ENCODE measurements around the gene TXNDC2.

DNA sequence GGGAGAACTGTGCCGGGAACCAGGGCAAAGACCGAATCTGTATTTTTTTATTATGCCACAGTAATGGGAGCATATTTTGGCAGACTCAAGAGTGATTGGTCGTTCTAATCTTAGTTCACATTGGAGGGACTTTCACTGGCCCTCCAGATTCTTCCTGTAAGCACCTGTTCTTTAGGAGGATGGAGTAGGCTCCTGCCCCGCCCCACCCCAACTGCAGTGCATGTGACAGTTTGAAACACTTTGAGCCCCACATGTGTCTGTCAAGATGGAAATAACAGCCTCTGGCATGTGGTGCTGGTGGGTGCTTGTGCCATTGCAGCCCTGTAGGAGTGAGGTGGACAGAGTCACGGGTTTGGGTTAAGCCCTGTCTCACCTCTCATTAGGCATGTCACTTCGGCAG, 43.3 kb upstream of the TXNDC2 start:
- TF ChIP-seq, protein P1, sequence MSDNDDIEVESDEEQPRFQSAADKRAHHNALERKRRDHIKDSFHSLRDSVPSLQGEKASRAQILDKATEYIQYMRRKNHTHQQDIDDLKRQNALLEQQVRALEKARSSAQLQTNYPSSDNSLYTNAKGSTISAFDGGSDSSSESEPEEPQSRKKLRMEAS (IDR thresholded peaks at IDR 0.05) = no peak
- TF ChIP-seq, protein P2, sequence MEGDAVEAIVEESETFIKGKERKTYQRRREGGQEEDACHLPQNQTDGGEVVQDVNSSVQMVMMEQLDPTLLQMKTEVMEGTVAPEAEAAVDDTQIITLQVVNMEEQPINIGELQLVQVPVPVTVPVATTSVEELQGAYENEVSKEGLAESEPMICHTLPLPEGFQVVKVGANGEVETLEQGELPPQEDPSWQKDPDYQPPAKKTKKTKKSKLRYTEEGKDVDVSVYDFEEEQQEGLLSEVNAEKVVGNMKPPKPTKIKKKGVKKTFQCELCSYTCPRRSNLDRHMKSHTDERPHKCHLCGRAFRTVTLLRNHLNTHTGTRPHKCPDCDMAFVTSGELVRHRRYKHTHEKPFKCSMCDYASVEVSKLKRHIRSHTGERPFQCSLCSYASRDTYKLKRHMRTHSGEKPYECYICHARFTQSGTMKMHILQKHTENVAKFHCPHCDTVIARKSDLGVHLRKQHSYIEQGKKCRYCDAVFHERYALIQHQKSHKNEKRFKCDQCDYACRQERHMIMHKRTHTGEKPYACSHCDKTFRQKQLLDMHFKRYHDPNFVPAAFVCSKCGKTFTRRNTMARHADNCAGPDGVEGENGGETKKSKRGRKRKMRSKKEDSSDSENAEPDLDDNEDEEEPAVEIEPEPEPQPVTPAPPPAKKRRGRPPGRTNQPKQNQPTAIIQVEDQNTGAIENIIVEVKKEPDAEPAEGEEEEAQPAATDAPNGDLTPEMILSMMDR (IDR thresholded peaks at IDR 0.05 in 2 of 3, conservative IDR thresholded peaks at IDR 0.05 in 1 of 3; ENCODE audit: borderline replicate concordance in 1 of 3, insufficient read depth in 1 of 3, low read depth in 2 of 3, low read length in 2 of 3) = no peak
- TF ChIP-seq RAD21 (IDR thresholded peaks at IDR 0.05; ENCODE audit: low read depth) = no peak
- TF ChIP-seq, protein P3, sequence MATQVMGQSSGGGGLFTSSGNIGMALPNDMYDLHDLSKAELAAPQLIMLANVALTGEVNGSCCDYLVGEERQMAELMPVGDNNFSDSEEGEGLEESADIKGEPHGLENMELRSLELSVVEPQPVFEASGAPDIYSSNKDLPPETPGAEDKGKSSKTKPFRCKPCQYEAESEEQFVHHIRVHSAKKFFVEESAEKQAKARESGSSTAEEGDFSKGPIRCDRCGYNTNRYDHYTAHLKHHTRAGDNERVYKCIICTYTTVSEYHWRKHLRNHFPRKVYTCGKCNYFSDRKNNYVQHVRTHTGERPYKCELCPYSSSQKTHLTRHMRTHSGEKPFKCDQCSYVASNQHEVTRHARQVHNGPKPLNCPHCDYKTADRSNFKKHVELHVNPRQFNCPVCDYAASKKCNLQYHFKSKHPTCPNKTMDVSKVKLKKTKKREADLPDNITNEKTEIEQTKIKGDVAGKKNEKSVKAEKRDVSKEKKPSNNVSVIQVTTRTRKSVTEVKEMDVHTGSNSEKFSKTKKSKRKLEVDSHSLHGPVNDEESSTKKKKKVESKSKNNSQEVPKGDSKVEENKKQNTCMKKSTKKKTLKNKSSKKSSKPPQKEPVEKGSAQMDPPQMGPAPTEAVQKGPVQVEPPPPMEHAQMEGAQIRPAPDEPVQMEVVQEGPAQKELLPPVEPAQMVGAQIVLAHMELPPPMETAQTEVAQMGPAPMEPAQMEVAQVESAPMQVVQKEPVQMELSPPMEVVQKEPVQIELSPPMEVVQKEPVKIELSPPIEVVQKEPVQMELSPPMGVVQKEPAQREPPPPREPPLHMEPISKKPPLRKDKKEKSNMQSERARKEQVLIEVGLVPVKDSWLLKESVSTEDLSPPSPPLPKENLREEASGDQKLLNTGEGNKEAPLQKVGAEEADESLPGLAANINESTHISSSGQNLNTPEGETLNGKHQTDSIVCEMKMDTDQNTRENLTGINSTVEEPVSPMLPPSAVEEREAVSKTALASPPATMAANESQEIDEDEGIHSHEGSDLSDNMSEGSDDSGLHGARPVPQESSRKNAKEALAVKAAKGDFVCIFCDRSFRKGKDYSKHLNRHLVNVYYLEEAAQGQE (IDR thresholded peaks at IDR 0.05; ENCODE audit: low read depth) = no peak
- TF ChIP-seq, protein P4, sequence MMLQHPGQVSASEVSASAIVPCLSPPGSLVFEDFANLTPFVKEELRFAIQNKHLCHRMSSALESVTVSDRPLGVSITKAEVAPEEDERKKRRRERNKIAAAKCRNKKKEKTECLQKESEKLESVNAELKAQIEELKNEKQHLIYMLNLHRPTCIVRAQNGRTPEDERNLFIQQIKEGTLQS (IDR thresholded peaks at IDR 0.05) = no peak
- TF ChIP-seq CEBPB (IDR thresholded peaks at IDR 0.05; ENCODE audit: low read depth) = no peak
- no peak for TF ChIP-seq EZH2 (IDR thresholded peaks at IDR 0.05)

Data from HCT116 (cell line).